Loucy (cell line): ENCODE results near the gene NRG3.

Experiments used
- H2AFZ ChIP-seq: fragments of 200-600 bp; sonication (generic); 2 replicates; pipeline ENCODE4 v1.6.0; 2016; ENCODE audit warnings: antibody characterized with exemption, mild to moderate bottlenecking, low read length, moderate library complexity
- H3F3A ChIP-seq: fragments of 200-600 bp; 2 replicates; pipeline ENCODE4 v1.6.0; 2016; ENCODE audit warnings: antibody characterized with exemption, low read depth, mild to moderate bottlenecking
- H3K27me3 ChIP-seq: fragments of 200-600 bp; sonication (generic); 2 replicates; pipeline ENCODE4 v1.6.1; 2014; ENCODE audit warnings: low read length, mild to moderate bottlenecking; ENCODE audit not compliant: insufficient read depth, poor library complexity, severe bottlenecking
- H3K36me3 ChIP-seq: fragments of 200-600 bp; sonication (generic); 2 replicates; pipeline ENCODE4 v1.6.1; 2016; ENCODE audit warnings: low read length; ENCODE audit not compliant: insufficient read depth
- H3K4me1 ChIP-seq: fragments of 200-600 bp; sonication (generic); 2 replicates; pipeline ENCODE4 v1.5.1; 2014; ENCODE audit warnings: low read length, mild to moderate bottlenecking; ENCODE audit not compliant: insufficient read depth, poor library complexity, severe bottlenecking
- H3K4me2 ChIP-seq: fragments of 200-600 bp; sonication (generic); 2 replicates; pipeline ENCODE4 v1.6.0; 2014; ENCODE audit warnings: antibody characterized with exemption, low read length, low read depth, mild to moderate bottlenecking; ENCODE audit not compliant: poor library complexity, severe bottlenecking
- H3K4me3 ChIP-seq: fragments of 200-600 bp; sonication (generic); 2 replicates; pipeline ENCODE4 v1.5.1; 2014; ENCODE audit warnings: low read length, mild to moderate bottlenecking, mixed read lengths; ENCODE audit not compliant: poor library complexity, severe bottlenecking
- H3K79me2 ChIP-seq: fragments of 200-600 bp; sonication (generic); 2 replicates; pipeline ENCODE4 v1.6.1; 2014; ENCODE audit warnings: low read length; ENCODE audit not compliant: insufficient read depth
- H3K9ac ChIP-seq: fragments of 200-600 bp; sonication (generic); 2 replicates; pipeline ENCODE4 v1.6.0; 2014; ENCODE audit warnings: mild to moderate bottlenecking, low read depth, low read length, moderate library complexity; ENCODE audit not compliant: poor library complexity, severe bottlenecking
- H3K9me2 ChIP-seq: fragments of 200-600 bp; sonication (generic); replicated peaks from 2 replicates; pipeline ENCODE4 v1.6.1; 2016; ENCODE audit warnings: low read depth, low read length, mixed read lengths
- H3K9me3 ChIP-seq: fragments of 200-600 bp; sonication (generic); 2 replicates; pipeline ENCODE4 v1.6.1; 2014; ENCODE audit warnings: mild to moderate bottlenecking, antibody characterized with exemption, low read length, low read depth; ENCODE audit not compliant: insufficient read depth
- H4K20me1 ChIP-seq: fragments of 200-600 bp; sonication (generic); 2 replicates; pipeline ENCODE4 v1.6.0; 2014; ENCODE audit warnings: antibody characterized with exemption, low read length, mild to moderate bottlenecking; ENCODE audit not compliant: insufficient read depth, poor library complexity, severe bottlenecking
- CTCF ChIP-seq: fragments of 200-600 bp; sonication (generic); conservative IDR thresholded peaks from 2 replicates; pipeline ENCODE4 v1.5.1; 2014; ENCODE audit warnings: mild to moderate bottlenecking, antibody characterized with exemption, low read length
- EZH2phosphoT487 ChIP-seq: fragments of 200-600 bp; IDR thresholded peaks from 2 replicates; pipeline ENCODE4 v1.6.1; 2018; ENCODE audit warnings: antibody characterized with exemption, mild to moderate bottlenecking, moderate library complexity, borderline replicate concordance

Gene NRG3

GRCh38 chr10:82914655-82915136, 1039.7 kb downstream of the NRG3 start:
- Histone ChIP-seq H2AFZ (no peak overlapping the region), H3K27me3 (no peaks in the 10 kb centered on the region), H3K36me3 (no peaks in the 10 kb centered on the region), H3K9me3 (no peaks in the 10 kb centered on the region), H3K4me2 (no peak overlapping the region), H4K20me1 (no peaks in the 10 kb centered on the region), H3K4me1 (no peaks in the 10 kb centered on the region), H3K9me2 (no peaks in the 10 kb centered on the region), H3K4me3 (no peak overlapping the region), H3K9ac (no peak overlapping the region), H3K79me2 (no peaks in the 10 kb centered on the region), H3F3A (no peaks in the 10 kb centered on the region)
- TF ChIP-seq EZH2phosphoT487: no peak

- Histone ChIP-seq H3K9me2 (no peaks in the 10 kb centered on the region), H4K20me1 (no peaks in the 10 kb centered on the region), H3K79me2 (no peaks in the 10 kb centered on the region)
These were observed 1041.9 kb downstream of the NRG3 start for GRCh38 chr10:82916941-82917340.

GRCh38 chr10:82918022-82918421, 1043.0 kb downstream of the NRG3 start:
- no peak overlapping the region for H3K4me2 ChIP-seq
- H3K27me3 ChIP-seq: no peaks in the 10 kb centered on the region
- H3K4me3 ChIP-seq: no peak overlapping the region
- H2AFZ ChIP-seq: no peak overlapping the region
- H3K4me1 ChIP-seq: no peaks in the 10 kb centered on the region
- no peaks in the 10 kb centered on the region for H4K20me1 ChIP-seq
- no peaks in the 10 kb centered on the region for H3K9me3 ChIP-seq
- no peaks in the 10 kb centered on the region for H3K36me3 ChIP-seq
- H3K9ac ChIP-seq: no peak overlapping the region
- H3K9me2 ChIP-seq: no peaks in the 10 kb centered on the region
- TF ChIP-seq CTCF: no peak
- TF ChIP-seq EZH2phosphoT487: no peak
- H3K79me2 ChIP-seq: no peaks in the 10 kb centered on the region
- H3F3A ChIP-seq: no peaks in the 10 kb centered on the region

More at GRCh38 chr10:82916941-82917340, 1041.9 kb downstream of the NRG3 start:
- Histone ChIP-seq H3K9me3 (no peaks in the 10 kb centered on the region), H3K4me1 (no peaks in the 10 kb centered on the region), H3K9ac (no peak overlapping the region), H3F3A (no peaks in the 10 kb centered on the region), H3K36me3 (no peaks in the 10 kb centered on the region), H3K4me2 (no peak overlapping the region), H3K4me3 (no peak overlapping the region), H2AFZ (no peak overlapping the region), H3K27me3 (no peaks in the 10 kb centered on the region)
- TF ChIP-seq CTCF: no peak
- no peak for TF ChIP-seq EZH2phosphoT487

GRCh38 chr10:82922046-82922445, 1047.1 kb downstream of the NRG3 start:
- no peak for TF ChIP-seq EZH2phosphoT487
- no peak for TF ChIP-seq CTCF
- H3K4me1 ChIP-seq: no peaks in the 10 kb centered on the region

More at GRCh38 chr10:82922046-82922445, 1047.1 kb downstream of the NRG3 start:
- H3K36me3 ChIP-seq: no peaks in the 10 kb centered on the region
- no peaks in the 10 kb centered on the region for H3K9me3 ChIP-seq
- no peak overlapping the region for H2AFZ ChIP-seq
- H3F3A ChIP-seq: no peaks in the 10 kb centered on the region
- no peaks in the 10 kb centered on the region for H4K20me1 ChIP-seq
- H3K9ac ChIP-seq: no peak overlapping the region
- no peaks in the 10 kb centered on the region for H3K9me2 ChIP-seq
- H3K79me2 ChIP-seq: no peaks in the 10 kb centered on the region
- H3K4me3 ChIP-seq: no peak overlapping the region
- no peaks in the 10 kb centered on the region for H3K27me3 ChIP-seq
- H3K4me2 ChIP-seq: no peak overlapping the region
